Thyroid gland (tissue), 4 donors: ENCODE results near the gene CRB3. TPM values are rescaled to one million over a fixed set of nuclear protein-coding genes. Genes with fewer than 3 reads are reported as not detected.

Source experiments
- DNase-seq, 2 donors: peaks; one replicate each; pipeline ENCODE4 v3.0.0-alpha.2; 2019
- H3K27ac ChIP-seq, 3 donors: fragments of 200-600 bp; sonication (generic); 1 replicate in 2 of 3; 2 replicates in 1 of 3; pipeline ENCODE4 v1.5.1; 2016 to 2019; ENCODE audit warnings: mild to moderate bottlenecking in 1 of 3, moderate library complexity in 1 of 3
- H3K27me3 ChIP-seq: fragments of 200-600 bp; sonication (generic); one replicate; pipeline ENCODE4 v1.5.1; 2019
- H3K36me3 ChIP-seq, 2 donors: fragments of 200-600 bp; sonication (generic); one replicate each; pipeline ENCODE4 v1.5.1; 2016 to 2019
- H3K4me1 ChIP-seq, 2 donors: fragments of 200-600 bp; sonication (generic); one replicate each; pipeline ENCODE4 v1.5.1; 2017 to 2019
- H3K4me3 ChIP-seq, 3 donors: fragments of 200-600 bp; sonication (generic); replicated peaks in 1 of 3; 1 replicate in 2 of 3; 2 replicates in 1 of 3; pipeline ENCODE4 v1.5.1; 2016; ENCODE audit warnings: mild to moderate bottlenecking in 1 of 3
- H3K9me3 ChIP-seq: fragments of 200-600 bp; sonication (generic); one replicate; pipeline ENCODE4 v1.5.1; 2017
- CTCF ChIP-seq, 6 experiments: fragments of 200-600 bp in 3 of 6; fragments of 450-650 bp in 3 of 6; sonication (generic) in 3 of 6; IDR thresholded peaks; one replicate each; pipeline ENCODE4 v1.5.1; 2016 to 2019; ENCODE audit warnings: antibody characterized with exemption in 6 of 6, mild to moderate bottlenecking in 2 of 6, inconsistent platforms in 1 of 6, moderate library complexity in 1 of 6
- POLR2A ChIP-seq, 2 donors: fragments of 450-650 bp; IDR thresholded peaks; one replicate each; pipeline ENCODE4 v1.6.1; 2017; ENCODE audit warnings: antibody characterized with exemption in 2 of 2, mild to moderate bottlenecking in 2 of 2, moderate library complexity in 1 of 2
- WGBS, 2 donors: methylation state at CpG; one replicate each; pipeline ENCODE4 v1.1.5; 2017; 5-methylcytosine and 5-hydroxymethylcytosine counted together
- intact Hi-C: fragments of 100-400 bp; cut with DNase I; formaldehyde crosslinking; loops from one replicate; pipeline ENCODE4 v1.15.1; 2023
- total RNA-seq, 4 donors: library from RNA; depleted of rRNA; stranded (reverse); fragments of >200 nt; gene quantifications; one replicate each; pipeline ENCODE4 v1.2.3, GENCODE V29; 2016

The CRB3 gene
- total RNA-seq, 4 donors from 2014 or later = 21.0 to 65.2 (median 45.3) TPM

- H3K9me3 ChIP-seq = no peaks in the 10 kb centered on the region
- H3K36me3 ChIP-seq = no peaks in the 10 kb centered on the region
- H3K4me3 ChIP-seq = no peak overlapping the region
- intact Hi-C loops = no loop called here
- no peaks in the 10 kb centered on the region for H3K27me3 ChIP-seq
- 76 to 95% methylated on average over 3 of the region's 3 CpGs for WGBS, 2 donors
- no peak for DNase-seq
- no peaks in the 10 kb centered on the region for H3K4me1 ChIP-seq
- no peak overlapping the region for H3K27ac ChIP-seq
- TF ChIP-seq POLR2A (IDR thresholded peaks at IDR 0.05) (no peak), CTCF (IDR thresholded peaks at IDR 0.05) (no peak)
Observed at GRCh38 chr19:6440905-6441304, 23.2 kb upstream of the CRB3 start.

GRCh38 chr19:6442087-6442688 lies 21.9 kb upstream of the CRB3 start:
- Histone ChIP-seq H3K9me3 (no peaks in the 10 kb centered on the region), H3K4me1 (no peaks in the 10 kb centered on the region), H3K4me3 (no peak overlapping the region), H3K27ac (no peak overlapping the region), H3K27me3 (no peaks in the 10 kb centered on the region), H3K36me3 (no peaks in the 10 kb centered on the region)
- no peak for TF ChIP-seq CTCF (IDR thresholded peaks at IDR 0.05)
- TF ChIP-seq POLR2A (IDR thresholded peaks at IDR 0.05) = no peak
- WGBS, 2 donors = 92 to 96% methylated on average over 11 to 13 of the region's 13 CpGs
- intact Hi-C loops = no loop called here
- DNase-seq = no peak

GRCh38 chr19:6443986-6444385 lies 20.1 kb upstream of the CRB3 start:
- H3K27ac ChIP-seq = no peak overlapping the region
- no peaks in the 10 kb centered on the region for H3K27me3 ChIP-seq
- no peaks in the 10 kb centered on the region for H3K36me3 ChIP-seq
- WGBS, 2 donors = 94 to 95% methylated on average over 8 to 13 of the region's 13 CpGs
- H3K9me3 ChIP-seq = no peaks in the 10 kb centered on the region
- DNase-seq = no peak
- no peaks in the 10 kb centered on the region for H3K4me1 ChIP-seq
- TF ChIP-seq CTCF (IDR thresholded peaks at IDR 0.05) = no peak
- no peak for TF ChIP-seq POLR2A (IDR thresholded peaks at IDR 0.05)
- H3K4me3 ChIP-seq = no peak overlapping the region
- intact Hi-C loops = no loop called here

GRCh38 chr19:6446452-6446851 lies 17.6 kb upstream of the CRB3 start:
- DNase-seq = no peak
- no peak overlapping the region for H3K4me3 ChIP-seq
- H3K27me3 ChIP-seq = no peaks in the 10 kb centered on the region
- TF ChIP-seq CTCF (IDR thresholded peaks at IDR 0.05) (no peak), POLR2A (IDR thresholded peaks at IDR 0.05) (no peak)
- H3K27ac ChIP-seq = no peak overlapping the region
- WGBS, 2 donors = 96 to 100% methylated on average over 3 of the region's 3 CpGs
- intact Hi-C loops = no loop called here
- H3K9me3 ChIP-seq = no peaks in the 10 kb centered on the region
- H3K4me1 ChIP-seq = peaks cover 0 to 4% of the 10 kb centered on the region in 2 donors
- no peaks in the 10 kb centered on the region for H3K36me3 ChIP-seq

- no peak overlapping the region for H3K4me3 ChIP-seq
- intact Hi-C loops = no loop called here
- H3K4me1 ChIP-seq = peaks cover 0 to 13% of the 10 kb centered on the region in 2 donors
- WGBS, 2 donors = 89 to 92% methylated on average over 3 of the region's 3 CpGs
- no peak for TF ChIP-seq POLR2A (IDR thresholded peaks at IDR 0.05)
- TF ChIP-seq CTCF (IDR thresholded peaks at IDR 0.05) = no peak
- H3K27me3 ChIP-seq = no peaks in the 10 kb centered on the region
- DNase-seq = no peak
- no peak overlapping the region for H3K27ac ChIP-seq
- H3K36me3 ChIP-seq = no peaks in the 10 kb centered on the region
- H3K9me3 ChIP-seq = no peaks in the 10 kb centered on the region
Observed at GRCh38 chr19:6448045-6448444, 16.0 kb upstream of the CRB3 start.
